Activated CD4-positive, CD25-positive, alpha-beta regulatory T cell treated with anti-CD3 and anti-CD28 coated beads, Interleukin-2, amount 50 U/mL, for 16 hours (primary cell): Measurements from ENCODE around the gene FIGNL2.

ENCODE experiments used
- DNase-seq: peaks from one replicate; pipeline ENCODE4 v3.0.0-alpha.2; 2020; ENCODE audit warnings: low read depth, low spot score

FIGNL2 gene

DNA sequence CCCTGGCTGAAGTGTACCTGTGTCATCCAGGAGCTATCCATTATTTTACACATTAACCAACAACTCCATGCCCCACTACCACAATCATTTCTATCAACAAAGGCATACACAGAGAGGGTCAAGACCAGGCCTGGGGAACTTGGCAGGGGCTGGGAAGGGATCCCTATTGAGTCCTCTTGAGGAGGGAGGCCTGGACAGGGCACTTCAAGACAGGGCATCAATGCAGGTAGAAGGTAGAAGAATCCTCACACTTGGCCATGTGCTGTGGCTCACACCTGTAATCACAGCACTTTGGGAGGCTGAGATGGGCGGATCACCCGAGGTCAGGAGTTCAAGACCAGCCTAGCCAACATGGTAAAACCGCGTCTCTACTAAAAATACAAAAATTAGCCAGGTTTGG, 26.0 kb upstream of the FIGNL2 start:
- DNase-seq, result no peak

DNA sequence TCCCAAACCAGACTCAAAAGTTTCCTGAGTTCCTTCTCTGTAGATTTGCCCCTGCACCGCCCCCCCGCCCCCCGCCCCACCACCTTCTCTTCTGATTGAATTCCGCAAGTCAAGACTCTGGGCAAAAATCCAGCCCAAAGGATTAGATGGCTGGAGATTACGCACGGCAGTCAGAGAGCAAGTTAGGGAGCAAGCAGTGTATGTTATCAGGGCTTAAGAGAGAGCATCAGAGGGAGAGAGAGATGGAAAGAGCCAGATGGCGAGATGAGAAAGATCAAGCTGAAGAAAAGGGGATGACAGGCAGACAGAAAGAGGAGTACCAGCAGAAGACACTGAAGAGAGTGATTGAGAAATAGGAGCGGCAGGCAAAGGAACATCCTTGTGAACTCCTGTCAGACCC, 25.5 kb upstream of the FIGNL2 start:
- no peak for DNase-seq

GRCh38 chr12:51873251-51873994, 24.9 kb upstream of the FIGNL2 start:
- no peak for DNase-seq

GRCh38 chr12:51872689-51872981, 24.1 kb upstream of the FIGNL2 start:
- DNase-seq, result no peak

- DNase-seq, result no peak
Measured at GRCh38 chr12:51871918-51872688, 23.6 kb upstream of the FIGNL2 start.

GRCh38 chr12:51871126-51871525, 22.6 kb upstream of the FIGNL2 start:
- DNase-seq, result no peak

DNA sequence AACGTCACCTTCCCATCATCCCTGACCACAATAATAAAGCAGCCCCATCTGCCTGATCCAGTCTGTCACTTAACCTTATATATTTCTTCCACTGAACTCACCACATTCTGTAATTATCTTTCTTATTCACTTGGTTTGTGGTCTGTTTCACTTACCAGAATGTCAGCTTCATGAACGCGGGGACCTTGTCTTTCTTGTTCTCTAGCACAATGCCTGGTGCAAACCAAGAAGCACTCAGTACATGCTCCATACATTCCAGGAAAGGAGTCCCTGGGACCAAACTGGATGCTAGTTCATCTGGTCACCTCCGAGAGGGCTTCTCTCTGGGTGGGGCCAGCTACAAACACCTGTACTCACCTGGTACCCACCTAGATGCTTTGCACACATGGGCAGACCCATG, 22.0 kb upstream of the FIGNL2 start:
- no peak for DNase-seq

DNA sequence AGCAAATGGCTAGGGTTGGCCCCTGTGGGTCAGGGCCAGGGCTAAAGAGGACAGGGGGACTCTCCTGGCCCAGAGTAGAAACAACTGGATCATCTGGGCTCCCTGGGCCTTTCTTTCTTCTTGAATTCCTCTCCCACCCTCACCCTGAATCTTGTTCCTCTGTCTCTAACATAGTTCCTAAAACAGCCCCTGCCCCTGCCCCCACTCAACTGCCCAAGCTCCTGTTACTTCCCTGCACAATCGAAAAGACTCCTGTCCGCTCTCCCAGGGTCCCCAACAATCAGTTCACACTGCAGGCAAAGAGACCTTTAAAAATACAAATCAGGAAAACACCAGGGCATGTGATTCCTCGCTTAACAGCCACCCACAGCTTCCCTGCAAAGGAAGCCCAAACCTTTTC, 21.4 kb upstream of the FIGNL2 start:
- no peak for DNase-seq

DNA sequence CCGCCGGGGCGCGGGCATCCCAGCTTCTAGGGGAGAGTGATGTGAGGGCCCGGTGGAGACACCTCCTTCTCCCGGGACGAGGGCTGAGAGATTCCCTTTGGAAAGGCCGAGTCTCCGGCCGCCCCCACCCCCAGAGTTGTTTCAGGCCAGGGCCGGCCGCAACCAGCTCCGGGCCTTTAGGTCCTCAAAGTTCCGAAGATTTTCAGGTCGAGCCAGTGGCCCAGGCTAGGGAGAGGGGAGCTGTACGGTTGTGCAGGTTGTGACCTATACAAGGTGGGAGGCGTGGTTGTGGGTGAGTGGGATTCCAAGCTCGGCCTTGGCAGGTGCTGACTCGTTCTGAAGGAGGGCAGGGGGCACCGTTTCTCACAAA, 21.0 kb upstream of the FIGNL2 start:
- no peak for DNase-seq

DNA sequence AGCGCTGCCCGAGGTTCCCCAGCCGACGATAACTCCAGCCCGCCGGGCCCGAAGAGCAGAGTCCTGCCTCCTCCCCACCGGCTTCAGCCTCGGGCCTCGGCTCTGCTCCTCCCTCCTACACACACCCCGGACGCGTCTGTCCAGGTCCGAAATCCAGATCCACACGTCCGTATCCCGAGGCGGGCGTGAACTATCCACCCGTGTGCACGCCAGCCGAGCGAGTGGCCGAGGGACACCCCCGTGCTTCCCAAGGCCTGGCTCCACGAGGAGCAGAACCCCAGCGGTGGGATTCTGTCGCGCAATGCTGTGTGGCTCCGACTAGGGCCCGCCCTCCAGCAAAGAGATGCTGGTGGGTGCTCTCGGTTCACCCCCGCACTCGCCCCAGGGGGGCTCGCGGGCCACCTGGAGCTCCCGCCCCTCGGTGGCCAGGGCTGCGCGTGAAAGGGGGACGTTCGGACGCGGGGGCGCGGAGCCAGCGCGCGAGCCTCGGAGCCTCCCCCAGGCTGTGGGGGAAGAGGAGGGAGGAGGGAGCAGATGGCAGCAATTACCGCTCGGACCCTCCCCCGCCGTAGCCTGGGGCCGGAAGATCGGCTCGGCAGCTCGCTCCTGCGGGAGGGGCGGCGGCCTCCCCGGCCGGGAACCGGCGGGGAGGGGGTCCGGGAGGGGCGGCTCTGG, 20.4 kb upstream of the FIGNL2 start:
- no peak for DNase-seq

DNA sequence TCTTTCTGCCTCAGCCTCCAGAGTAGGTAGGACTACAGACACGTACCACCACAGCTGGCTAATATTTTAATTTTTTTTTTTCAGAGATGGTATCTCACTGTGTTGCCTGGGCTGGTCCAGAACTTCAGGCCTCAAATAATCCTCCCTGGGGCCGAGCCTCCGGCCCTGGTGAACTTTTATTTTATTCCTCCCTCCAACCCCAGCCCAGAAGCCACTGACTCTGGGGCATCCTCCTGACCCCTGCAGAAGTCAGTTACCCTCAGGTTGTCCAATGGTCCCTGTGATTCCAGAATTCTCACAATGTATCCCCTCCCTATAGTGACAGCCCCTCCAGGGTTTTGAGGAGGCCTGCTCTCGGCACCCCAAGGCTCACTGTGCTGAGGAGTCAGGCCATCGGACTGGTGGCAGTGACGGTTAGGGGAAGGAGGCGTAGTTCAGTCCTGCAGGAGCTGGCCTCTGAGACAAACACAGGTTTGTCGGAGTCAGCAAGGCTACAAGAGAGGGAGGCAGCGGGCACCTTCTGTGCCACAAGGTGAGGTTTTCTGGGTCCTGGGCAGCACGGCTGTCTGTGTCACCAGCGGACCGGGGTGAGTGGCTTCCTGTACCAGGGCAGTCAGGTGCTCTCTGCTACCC, 19.4 kb upstream of the FIGNL2 start:
- DNase-seq, result no peak

DNA sequence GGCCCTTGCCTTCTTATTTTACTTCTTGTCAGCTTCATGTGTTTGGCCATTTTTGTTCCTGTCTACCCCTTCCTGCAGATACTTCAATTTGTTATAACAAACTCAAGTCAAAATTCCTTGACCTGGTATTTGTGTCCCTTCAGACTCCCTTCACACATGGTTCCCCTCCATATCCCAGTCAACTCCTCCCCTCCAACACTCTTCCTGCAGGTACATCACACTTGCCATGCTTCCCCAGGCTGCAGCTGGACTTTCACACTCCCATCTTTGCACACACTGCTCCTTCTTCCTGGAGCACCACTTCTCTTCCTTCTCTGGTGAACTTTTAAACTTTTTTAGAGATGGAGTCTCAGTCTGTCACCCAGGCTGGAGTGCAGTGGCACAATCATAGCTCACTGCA, 18.9 kb upstream of the FIGNL2 start:
- no peak for DNase-seq

GRCh38 chr12:51866762-51867161, 18.2 kb upstream of the FIGNL2 start:
- DNase-seq, result no peak

DNA sequence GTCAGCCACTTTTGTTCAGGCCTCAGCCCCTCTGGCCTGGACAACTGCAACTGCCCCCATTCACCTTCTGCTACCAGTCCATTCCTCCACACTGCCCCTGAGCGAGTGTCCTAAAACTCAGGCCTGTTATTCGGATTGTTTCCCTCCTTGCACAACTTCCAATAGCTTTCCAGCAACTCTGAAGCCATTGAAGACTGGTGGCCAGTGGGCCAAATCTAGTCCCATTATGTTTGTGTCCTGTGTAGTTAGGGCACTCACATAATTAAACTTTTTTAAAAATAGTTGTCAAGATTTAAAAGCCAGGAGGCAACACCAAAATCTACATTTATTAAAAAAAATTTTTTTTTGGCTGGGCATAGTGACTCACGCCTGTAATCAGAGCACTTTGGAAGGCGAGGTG, 17.8 kb upstream of the FIGNL2 start:
- DNase-seq, result no peak

DNA sequence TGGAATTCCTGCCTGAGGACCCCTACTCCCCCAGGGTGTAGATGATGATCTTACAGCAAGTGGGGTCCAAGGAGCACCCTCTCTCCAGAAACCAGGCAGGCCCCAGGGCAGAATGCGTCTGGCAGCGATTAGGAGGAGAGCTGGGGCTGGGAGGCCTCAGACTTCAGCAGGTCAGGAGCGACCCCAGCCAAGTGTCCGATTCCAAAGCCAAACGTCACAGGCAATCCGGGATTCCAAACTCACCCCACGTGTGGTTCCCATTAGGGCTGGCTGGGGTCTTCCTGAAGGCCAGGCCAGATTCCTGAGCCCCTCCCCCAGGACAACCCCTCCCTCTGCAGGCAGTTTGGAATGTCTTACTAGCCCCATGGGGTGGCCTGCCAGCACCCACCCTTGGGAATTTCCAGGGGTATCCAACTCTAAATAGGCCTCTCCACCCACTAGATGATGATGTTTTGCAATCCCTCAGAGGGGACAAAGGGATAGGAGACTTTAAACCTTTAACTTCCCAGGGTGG, 17.3 kb upstream of the FIGNL2 start:
- no peak for DNase-seq

GRCh38 chr12:51864833-51865670, 16.5 kb upstream of the FIGNL2 start:
- no peak for DNase-seq

DNA sequence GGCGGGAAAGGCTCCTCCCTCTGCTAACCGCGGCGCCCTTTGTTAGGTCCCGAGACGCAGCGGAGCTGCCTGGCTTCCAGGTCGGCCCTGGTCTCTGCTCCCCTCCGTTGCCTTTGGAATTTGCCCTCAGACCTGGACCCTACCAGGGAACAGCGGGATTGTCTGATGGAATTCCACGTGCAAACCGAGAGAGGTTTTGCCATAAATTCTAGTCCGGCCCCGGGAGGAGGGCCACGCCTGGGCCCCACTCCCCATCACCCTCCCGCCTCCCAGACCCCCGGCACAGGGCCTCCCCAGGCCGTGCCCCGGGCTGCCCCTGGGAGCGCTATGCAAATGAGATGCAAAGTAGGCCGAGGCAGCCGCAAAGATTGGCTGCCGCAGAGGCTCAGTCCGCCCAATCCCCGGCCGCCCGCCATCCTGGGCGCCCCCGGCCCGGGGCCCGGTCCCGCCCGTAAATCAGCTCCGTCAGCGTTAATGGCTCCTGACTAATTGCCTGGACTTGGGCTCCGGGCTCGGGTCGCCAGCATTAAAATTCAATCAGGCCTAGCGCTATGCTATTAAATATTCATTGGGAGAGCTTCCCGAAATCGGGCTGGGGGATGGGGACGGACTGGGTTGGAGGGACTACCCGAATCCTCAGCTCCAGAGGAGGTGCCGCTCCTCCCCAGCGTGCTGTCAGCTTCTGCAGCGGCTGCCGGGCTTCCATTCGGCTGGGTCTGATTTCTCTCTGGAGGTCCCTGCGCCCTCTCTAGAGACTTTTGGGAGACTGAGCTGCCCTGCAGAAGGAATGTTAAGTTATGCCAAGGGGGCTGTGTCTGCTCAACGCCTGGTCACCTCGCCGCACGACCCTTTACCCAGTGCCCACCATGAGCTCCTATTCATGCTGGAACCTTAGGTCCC, 15.7 kb upstream of the FIGNL2 start:
- DNase-seq, result no peak

- no peak for DNase-seq
Measured at GRCh38 chr12:51863363-51863932, 14.9 kb upstream of the FIGNL2 start.

DNA sequence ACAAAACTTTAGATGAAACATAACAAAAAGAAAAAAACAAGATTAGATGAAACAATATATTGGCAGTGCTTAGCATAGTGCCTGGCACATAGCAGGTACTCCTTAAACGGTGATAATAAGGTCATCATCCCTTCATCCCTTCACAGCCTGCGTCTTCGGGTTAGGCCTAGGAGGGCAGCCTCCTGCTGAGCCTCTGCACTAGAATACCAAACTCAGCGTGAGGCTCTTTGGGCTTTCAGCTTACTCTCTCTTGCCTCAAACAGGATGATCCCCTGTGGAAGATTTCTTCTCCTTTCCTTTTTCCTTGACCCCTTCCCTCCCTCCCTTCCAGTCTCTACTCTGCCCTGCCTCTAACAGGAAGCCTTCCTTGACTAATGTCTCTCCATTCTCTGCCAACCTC, 14.4 kb upstream of the FIGNL2 start:
- no peak for DNase-seq

- no peak for DNase-seq
Measured at GRCh38 chr12:51860986-51861385, 12.5 kb upstream of the FIGNL2 start.
